Mucosa of descending colon (tissue), 3 donors: ENCODE data around the gene ITFG1. TPM values are rescaled to one million over a fixed set of nuclear protein-coding genes. Genes with fewer than 3 reads are reported as not detected.
"Not testable (repeated sequence)": the region's sequence is repeated elsewhere in the genome, so short reads cannot be mapped to it uniquely, and the experiment has no call there.

Experiments used
- ATAC-seq: fragments of 200-7000 bp; cut with Tn5 transposase; one replicate; pipeline ENCODE4 v1.9.1; 2020; ENCODE audit warnings: mild to moderate bottlenecking, moderate library complexity
- DNase-seq, 3 donors: peaks; one replicate each; pipeline ENCODE4 v3.0.0-alpha.2; 2020
- H3K36me3 ChIP-seq: fragments of 200-600 bp; one replicate; pipeline ENCODE4 v1.8.0; 2021; ENCODE audit warnings: low read depth, mild to moderate bottlenecking
- H3K4me1 ChIP-seq: fragments of 200-600 bp; one replicate; pipeline ENCODE4 v1.8.0; 2021; ENCODE audit warnings: low read depth, mild to moderate bottlenecking
- H3K4me3 ChIP-seq: fragments of 200-600 bp; one replicate; pipeline ENCODE4 v1.8.0; 2021; ENCODE audit warnings: mild to moderate bottlenecking
- H3K9me3 ChIP-seq: fragments of 200-600 bp; one replicate; pipeline ENCODE4 v1.8.0; 2021; ENCODE audit warnings: mild to moderate bottlenecking
- intact Hi-C, 2 donors: fragments of 100-400 bp; cut with DNase I in 1 of 2; cut with micrococcal nuclease in 1 of 2; formaldehyde crosslinking; loops; one replicate each; pipeline versions ENCODE4 v1.11.0 to v1.11.1; 2022; cut with DNase I, micrococcal nuclease
- total RNA-seq, 3 donors: library from RNA; stranded (reverse); fragmentation: NEBNext Ultra II Directional in 2 of 3; extraction: Animal tissue kit (Norgen Biotek cat#: 25700) in 2 of 3; gene quantifications; one replicate each; pipeline versions ENCODE4 v1.2.1 to v1.2.4, GENCODE V29; 2021 to 2023
- TF ChIP-seq, protein P1 (sequence below): fragments of 200-600 bp; IDR thresholded peaks from one replicate; pipeline ENCODE4 v1.8.0; 2022; ENCODE audit warnings: antibody characterized with exemption, mild to moderate bottlenecking
- donor health status: DM: no; HTN: no; CAD: no; lungs with moderate emphysema.
- donor health status: DM: no; HTN: no; CAD: no.
- donor health status: DM: no; HTN: yes; CAD: no.

The ITFG1 gene
- total RNA-seq, 3 donors from 2014 or later = 53.7 to 82.7 (median 73.9) TPM

DNA sequence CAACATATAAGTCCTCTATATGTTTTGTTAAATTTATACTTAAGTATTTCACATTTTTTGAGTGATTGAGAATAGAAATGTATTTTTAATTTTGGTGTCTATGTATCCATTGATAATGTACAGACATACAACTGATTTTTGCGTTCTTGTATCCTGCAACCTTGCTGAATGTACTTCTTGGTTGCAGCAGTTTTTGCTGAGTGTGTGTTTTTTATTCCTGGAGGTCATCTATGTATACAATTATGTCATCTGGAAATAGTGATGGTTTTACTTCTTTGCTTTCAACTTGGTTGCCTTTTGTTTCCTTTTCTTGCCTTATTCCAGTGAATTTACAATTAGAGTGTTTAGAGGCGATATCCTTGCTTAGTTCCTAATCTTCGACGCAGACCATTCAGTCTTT lies 249.6 kb downstream of the ITFG1 start:
- intact Hi-C loops = no loop called here
- Histone ChIP-seq H3K4me3 (no peak overlapping the region), H3K4me1 (no peaks in the 10 kb centered on the region), H3K36me3 (no peaks in the 10 kb centered on the region), H3K9me3 (no peaks in the 10 kb centered on the region)
- TF ChIP-seq, protein P1, sequence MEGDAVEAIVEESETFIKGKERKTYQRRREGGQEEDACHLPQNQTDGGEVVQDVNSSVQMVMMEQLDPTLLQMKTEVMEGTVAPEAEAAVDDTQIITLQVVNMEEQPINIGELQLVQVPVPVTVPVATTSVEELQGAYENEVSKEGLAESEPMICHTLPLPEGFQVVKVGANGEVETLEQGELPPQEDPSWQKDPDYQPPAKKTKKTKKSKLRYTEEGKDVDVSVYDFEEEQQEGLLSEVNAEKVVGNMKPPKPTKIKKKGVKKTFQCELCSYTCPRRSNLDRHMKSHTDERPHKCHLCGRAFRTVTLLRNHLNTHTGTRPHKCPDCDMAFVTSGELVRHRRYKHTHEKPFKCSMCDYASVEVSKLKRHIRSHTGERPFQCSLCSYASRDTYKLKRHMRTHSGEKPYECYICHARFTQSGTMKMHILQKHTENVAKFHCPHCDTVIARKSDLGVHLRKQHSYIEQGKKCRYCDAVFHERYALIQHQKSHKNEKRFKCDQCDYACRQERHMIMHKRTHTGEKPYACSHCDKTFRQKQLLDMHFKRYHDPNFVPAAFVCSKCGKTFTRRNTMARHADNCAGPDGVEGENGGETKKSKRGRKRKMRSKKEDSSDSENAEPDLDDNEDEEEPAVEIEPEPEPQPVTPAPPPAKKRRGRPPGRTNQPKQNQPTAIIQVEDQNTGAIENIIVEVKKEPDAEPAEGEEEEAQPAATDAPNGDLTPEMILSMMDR = no peak
- no peak for ATAC-seq
- no peak for DNase-seq

DNA sequence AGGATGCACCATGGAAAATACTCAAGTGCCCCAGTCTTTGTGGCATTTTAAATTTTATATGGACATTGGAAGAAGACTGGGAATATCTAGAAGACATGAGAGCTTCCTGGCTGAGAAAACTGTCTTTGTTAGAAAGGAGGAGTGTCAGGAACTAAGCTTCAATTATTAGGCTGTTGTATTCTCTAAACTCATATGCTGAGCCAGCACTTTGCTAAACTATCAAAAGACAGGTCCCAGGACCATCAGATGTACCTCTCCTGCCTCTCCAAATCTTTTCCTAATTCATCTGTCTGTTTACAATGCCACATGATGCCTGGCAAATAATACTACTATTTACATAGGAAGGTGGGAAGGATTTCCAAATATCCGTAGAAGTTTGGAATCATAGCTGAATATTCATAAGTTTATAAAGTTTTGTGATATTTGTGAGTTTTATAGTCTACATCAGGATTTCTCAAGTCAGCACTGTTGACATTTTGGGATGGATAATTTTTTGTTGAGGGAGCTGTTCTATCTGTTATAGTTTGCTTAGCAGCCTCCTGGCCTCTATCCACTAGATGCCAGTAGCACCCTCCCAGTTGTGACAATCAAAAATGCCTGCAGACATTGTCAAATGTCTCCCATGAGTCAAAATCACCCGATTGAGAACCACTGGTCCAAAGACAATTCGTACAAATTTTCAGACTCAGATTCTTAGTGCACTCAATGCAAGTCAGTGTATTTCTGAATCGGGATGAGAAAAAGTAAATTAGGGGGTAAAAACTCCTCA lies 255.9 kb downstream of the ITFG1 start:
- DNase-seq (no peak), ATAC-seq (no peak)
- Histone ChIP-seq H3K4me1 (no peaks in the 10 kb centered on the region), H3K36me3 (no peaks in the 10 kb centered on the region), H3K9me3 (no peaks in the 10 kb centered on the region), H3K4me3 (no peak overlapping the region)
- intact Hi-C loops = no loop called here
- TF ChIP-seq, protein P1 = no peak

DNA sequence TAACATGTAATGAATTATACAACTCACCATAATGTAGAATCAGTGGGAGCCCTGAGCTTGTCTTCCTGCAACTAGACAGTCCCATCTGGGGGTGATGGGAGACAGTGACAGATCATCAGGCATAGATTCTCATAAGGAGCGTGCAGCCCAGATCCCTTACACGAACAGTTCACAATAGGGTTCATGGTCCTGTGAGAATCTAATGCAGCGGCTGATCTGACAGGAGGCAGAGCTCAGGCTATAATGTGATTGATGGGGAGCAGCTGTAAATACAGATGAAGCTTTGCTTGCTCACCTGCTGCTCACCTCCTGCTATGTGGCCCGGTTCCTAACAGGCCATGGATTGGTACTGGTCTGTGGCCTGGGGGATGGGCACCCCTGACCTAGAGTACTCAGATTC lies 257.4 kb downstream of the ITFG1 start:
- DNase-seq, H3K9me3 ChIP-seq, H3K4me1 ChIP-seq, H3K4me3 ChIP-seq, intact Hi-C loops, ATAC-seq, H3K36me3 ChIP-seq: not testable (repeated sequence)

DNA sequence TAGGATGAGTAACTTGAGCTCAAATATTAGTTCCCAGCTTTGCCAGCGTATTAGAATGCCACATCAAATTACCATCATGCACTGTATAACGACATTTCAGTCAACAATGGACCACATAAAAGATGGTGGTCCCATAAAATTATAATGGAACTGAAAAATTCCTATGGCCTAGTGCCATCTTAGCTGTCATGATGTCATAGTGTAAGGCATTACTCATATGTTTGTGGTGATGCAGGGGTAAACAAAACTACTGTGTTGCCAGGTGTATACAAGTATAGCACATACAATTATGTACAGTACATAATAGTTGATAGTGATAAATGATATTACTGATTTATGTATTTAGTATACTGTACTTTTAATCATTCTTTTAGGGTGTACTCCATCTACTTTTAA lies 262.7 kb downstream of the ITFG1 start:
- no peak for ATAC-seq
- H3K4me3 ChIP-seq = no peak overlapping the region
- no peaks in the 10 kb centered on the region for H3K4me1 ChIP-seq
- TF ChIP-seq, protein P1 = no peak
- DNase-seq = no peak
- intact Hi-C loops = no loop called here
- no peaks in the 10 kb centered on the region for H3K36me3 ChIP-seq
- no peaks in the 10 kb centered on the region for H3K9me3 ChIP-seq

DNA sequence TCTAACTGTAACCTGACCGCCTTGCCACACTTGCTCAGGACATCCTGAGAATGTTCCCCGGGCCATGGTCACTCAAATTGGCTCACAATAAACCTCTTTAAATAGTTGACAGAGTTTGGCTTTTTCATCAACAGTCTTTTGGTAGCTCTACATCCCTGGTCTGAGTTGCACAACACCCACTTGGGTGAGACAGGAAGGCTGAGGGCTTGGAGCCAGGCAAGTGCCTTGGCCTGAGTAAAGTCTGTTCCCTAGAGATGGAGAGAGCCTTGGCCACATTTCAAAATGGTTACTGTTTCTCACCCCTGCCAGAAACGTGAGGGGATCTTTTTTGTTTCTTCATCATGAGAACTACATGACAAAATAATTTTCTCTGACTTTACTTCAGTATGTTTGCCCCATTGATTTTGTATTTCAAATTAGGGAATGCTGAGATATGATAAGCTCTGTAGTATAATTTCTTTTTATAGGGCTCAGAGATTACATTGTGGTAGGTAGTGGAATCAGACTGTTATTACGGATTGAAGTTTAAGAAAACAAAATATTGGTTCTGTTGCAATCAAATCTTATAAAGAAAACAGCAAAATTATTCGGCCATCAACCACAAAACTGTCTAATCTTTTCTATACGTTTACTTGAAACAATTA lies 263.2 kb downstream of the ITFG1 start:
- no peak for DNase-seq
- TF ChIP-seq, protein P1 = no peak
- H3K4me3 ChIP-seq = no peak overlapping the region
- H3K36me3 ChIP-seq = no peaks in the 10 kb centered on the region
- intact Hi-C loops = no loop called here
- H3K4me1 ChIP-seq = no peaks in the 10 kb centered on the region
- H3K9me3 ChIP-seq = no peaks in the 10 kb centered on the region
- no peak for ATAC-seq

DNA sequence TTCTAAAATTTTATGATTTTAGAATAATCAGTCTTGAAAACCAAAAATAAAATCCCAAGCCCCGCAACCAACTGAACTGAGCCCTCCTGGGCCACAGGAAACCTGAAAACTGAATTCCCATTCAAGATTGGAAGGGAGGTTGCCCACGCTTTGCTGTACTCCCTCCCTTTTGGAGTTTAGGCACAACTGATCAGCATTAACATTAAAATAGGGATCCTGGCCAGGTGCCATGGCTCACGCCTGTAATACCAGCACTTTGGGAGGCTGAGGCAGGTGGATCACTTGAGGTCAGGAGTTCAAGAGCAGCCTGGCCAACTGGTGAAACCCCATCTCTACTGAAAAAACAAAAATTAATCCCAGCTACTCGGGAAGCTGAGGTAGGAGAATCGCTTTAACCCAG lies 264.4 kb downstream of the ITFG1 start:
- H3K36me3 ChIP-seq = no peaks in the 10 kb centered on the region
- TF ChIP-seq, protein P1 = no peak
- no peaks in the 10 kb centered on the region for H3K4me1 ChIP-seq
- no peak overlapping the region for H3K4me3 ChIP-seq
- no peak for ATAC-seq
- intact Hi-C loops = no loop called here
- DNase-seq = no peak
- H3K9me3 ChIP-seq = no peaks in the 10 kb centered on the region
